Stimulated activated CD8-positive, alpha-beta memory T cell treated with anti-CD3 and anti-CD28 coated beads, Interleukin-4, amount 100 ng/mL, for 4 hours (primary cell): ENCODE results near the gene DNM2.
A peak's percentile ranks its signal among the peaks of the same experiment; 100 is the strongest.
"Not testable (repeated sequence)": the region's sequence is repeated elsewhere in the genome, so short reads cannot be mapped to it uniquely, and the experiment has no call there.

Experiments used
- DNase-seq, 2 donors: peaks; one replicate each; pipeline ENCODE4 v3.0.0-alpha.2; 2020; ENCODE audit warnings: low read depth in 2 of 2, low spot score in 1 of 2

DNM2 gene

DNA sequence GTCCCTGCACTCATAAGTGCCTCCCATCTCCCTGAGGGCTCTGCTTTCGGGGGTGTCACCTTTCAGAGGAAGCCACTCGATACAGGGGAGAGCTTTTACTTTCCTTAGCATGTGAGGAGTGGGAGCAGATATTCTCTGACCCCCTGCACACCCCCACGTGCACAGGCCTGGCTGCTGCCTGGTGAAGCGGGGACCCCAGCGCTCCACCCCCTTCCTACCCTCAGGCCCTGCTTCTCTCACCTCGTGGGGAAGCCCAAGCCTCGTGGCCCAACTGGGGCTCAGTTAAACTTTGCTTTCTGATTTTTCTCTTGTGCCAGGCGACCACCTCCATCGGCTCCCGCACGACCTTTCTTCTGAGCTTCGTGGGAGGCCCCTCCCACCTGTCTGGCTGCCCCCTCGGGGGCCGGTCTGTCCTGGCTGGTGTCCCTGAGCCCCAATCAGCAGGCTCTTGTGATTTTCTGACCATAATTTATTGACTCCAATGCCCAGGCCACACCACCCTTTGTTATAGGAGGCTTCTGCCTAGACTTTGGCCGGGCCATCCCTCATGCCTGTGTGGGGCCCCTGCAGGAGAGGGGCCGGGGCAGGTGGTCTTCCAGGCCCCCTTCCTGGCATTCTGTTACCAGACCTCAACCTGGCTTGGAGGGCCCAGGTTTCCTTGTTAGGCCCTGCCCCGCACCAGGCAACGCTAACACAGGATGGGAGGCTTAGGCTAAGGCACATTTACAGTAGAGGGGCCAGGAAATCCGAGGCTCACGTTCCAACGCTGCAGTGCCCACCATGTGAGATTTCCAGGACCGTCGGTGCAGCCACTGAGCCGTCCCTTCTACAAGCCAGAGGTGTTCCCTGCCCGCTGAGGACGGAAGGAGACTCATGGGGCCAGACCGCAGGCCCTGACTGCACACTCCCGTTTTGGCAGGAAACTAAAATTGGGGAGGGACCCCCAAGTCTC is 114.4 kb downstream of the DNM2 start:
- no peak for DNase-seq

DNA sequence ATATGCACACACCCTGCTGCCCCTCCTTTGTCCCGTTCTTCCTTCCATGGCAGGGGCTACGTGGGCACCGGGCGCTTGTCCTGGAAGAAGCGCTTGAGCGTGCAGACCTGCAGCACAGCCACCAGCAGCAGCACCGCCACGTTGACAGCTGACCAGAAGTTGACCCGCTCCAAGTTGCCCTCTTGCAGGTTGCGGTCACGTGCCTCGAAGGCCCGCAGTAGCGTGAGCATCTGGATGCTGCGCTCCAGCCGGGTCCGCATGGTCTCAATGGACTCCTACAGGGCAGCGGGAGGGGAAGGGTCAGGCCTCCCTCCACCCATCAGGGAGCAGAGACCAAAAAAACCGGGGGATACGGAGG is 115.0 kb downstream of the DNM2 start:
- no peak for DNase-seq

DNA sequence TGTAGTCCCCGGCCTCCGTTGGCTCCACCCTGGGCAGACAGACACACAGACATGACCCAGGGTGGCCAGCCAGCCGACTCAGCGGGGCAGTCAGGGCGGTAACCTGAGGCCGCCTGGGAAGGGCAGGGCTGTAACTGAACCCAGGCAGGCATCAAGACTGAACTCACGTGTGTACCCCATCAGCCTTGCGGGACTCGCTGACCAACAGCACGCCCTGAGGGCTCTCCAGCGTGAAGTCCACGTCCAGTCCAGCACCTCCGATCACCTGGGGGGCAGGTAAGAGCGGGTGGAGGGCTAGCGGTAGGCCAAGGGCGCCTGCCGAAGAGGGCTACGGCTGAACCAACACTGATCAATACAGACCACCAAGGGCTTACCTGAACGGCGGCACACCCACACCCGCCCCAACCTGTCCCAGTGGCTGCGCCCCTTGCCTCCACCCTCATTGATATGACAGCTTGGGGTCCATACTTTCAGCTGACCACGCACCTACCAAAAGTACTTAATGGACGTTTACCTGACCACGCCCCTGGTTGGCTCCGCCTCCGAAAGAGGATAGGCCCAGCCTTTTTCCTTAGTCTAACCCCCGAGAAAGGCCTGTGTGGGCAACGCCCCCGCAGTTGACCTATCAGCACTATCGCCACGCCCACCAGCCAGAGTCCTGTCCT is 117.3 kb downstream of the DNM2 start:
- no peak for DNase-seq

DNA sequence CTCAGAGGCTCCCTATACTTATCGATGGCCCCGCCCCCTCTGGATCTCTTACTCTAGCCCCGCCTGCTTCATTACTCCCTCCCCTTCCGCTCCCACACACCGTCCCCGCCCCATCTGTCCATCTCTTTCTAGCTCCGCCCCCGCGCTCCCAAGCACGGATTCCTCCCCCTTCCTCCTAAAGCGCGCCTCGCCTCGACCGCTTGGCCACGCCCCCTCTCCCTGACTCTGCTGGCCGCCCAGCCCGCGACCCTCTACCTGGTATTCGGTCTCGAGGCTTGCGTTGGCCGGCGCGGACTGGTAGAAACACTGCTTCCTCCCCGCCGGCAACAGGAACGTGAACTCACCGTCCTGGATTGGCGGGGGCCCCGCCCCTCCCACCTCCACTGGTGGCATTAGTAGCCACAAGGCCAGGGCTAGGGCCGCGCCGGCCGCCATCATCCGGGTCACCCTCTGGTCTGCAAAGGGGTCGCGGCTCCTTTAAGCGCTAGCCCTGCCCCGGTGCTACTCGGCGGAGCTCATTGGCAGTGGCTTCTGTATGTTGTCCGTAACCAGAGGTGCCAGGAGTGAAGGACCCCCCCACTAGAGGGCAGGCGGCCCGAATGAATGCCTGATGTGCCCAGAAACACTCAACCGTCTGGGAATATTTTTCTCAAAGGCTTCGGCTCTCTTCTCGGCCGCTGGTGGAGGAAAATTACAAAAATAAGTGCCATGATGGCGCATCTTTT is 118.0 kb downstream of the DNM2 start, which contains the start of gene TMED1:
TSS of gene TMED1 (minus strand) at position 459 of the 725 bp plus-strand sequence. CDS start at position 438, 21 bp downstream.
- peak; percentile 85 for DNase-seq

DNA sequence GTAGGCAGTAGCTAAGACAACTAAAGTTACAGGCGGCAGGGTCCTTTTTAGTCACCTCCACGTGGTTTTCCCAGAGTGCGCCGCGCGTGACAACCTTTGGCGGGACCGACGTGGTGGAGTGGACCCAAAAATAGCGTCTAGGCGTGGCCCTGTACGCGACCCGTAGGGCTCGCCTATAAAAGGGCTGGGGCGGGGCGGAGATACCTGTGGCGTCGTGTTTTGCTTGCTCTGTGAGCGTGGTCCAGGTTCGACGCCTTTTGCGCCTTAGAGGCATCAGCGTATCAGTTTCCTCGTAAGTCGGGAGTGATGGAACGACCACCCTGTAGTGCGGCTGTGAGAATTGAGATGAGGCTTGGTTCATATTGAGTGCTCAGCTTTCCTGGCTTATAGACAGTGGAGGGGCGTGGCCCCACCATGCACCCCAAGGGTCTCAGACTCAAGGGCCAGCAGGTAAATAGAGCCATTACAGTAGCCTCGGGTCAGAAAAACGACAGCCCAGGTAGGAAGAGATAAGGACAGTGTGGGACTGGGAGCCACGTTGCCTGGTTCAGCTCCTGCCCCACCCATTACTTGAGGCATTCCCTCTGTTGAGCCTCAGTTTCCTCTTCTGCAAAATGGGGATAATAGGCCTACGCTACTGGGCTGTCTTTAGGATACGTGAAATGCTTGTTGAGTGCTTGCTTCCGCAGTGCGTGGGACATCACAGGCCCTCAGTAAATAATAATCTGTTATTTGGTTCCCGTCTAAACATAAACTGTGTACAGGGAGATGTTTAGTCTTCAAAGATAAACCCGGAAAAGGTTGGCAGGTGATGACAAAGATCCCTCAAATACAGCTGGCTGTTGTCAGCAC is 118.8 kb downstream of the DNM2 start:
- peak; percentile 53 to 58 for DNase-seq

DNA sequence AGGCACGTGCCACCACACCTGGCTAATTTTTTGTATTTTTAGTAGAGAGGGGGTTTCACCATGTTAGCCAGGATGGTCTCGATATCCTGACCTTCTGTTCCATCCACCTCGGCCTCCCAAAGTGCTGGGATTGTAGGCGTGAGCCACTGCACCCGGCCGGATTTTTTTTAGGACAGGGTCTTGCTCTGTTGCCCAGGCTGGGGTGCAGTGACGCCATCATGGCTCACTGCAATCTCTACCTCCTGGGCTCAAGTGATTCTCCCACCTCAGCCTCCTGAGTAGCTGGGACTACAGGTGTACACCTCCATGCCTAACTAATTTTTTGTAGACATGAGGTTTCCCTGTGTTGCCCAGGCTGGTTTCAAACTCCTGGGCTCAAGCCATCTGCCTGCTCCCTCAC is 119.8 kb downstream of the DNM2 start:
- not testable (repeated sequence) for DNase-seq

DNA sequence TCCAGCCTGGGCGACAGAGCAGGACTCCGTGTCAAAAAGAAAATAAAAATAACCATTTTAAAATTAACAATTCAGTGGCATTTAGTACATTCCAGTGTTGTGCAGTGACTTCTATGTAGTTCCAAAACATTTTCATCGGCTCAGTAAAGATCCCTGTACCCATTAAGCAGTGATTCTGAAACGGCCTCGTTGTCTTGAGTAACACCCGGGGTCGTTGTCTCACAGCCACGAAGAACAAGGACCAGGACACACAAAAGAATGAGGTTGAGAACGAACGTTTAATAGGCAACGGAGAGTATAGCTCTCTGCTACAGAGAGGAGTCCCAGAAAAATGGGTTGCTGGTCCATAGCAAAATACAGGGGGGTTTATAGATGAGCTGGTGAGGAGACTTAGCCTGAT is 120.5 kb downstream of the DNM2 start:
- DNase-seq: no peak

DNA sequence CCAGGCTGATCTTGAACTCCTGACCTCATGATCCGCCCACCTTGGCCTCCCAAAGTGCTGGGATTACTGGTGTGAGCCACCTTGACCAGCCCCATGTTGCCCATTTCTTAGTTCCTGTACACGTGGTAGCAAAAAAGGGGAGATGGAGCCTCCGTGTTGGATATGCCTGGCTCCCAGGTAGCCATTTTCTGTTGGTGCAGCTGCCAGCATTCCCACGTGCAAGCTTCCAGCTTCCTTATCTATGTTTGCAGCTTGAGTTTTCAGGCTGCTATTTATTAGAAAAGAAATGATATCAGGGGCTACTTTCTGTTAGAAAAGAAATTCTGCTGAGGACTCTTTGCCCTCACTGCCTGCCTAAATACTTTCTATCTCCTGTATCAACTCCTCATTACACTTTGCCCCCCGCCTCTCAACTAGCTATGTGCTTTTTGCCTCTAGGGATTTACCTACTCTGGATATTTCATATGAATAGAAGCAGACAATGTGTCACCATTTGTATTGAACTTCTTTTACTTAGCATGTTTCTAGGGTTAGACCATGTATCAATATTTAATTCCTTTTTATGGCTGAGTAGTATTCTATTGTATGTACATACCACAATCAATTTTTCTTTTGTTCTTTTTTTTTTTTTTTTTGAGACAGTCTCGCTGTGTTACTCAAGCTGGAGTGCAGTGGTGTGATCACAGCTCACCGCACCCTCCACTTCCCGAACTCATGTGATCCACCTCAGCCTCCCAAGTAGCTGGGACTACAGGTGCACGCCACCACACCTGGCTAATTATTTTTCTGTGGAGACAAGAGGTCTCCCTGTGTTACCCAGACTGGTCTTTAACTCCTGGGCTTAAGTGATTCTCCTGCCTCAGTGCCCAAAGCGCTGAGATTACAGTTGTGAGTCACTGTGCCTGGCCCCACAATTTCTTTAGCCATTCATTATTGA is 121.5 kb downstream of the DNM2 start:
- no peak for DNase-seq

DNA sequence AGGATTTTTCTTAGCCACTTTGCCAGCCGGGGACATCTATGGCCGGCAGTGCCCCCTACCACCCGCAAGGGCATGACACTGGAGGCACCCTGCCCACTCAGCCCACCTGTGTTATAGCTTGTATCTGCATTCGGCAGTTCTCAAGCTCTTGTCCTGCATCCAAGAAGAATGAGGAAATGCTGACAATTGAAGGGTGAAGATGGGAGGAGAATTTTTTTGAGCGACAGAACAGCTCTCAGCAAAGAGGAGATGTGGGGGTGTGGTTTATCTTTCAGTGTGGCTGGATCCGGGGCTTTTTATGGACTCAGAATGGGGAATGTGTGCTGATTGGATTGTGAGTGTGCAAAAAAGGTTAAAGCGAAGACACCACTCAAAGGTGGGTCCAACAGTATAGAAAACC is 124.9 kb downstream of the DNM2 start:
- DNase-seq: no peak

DNA sequence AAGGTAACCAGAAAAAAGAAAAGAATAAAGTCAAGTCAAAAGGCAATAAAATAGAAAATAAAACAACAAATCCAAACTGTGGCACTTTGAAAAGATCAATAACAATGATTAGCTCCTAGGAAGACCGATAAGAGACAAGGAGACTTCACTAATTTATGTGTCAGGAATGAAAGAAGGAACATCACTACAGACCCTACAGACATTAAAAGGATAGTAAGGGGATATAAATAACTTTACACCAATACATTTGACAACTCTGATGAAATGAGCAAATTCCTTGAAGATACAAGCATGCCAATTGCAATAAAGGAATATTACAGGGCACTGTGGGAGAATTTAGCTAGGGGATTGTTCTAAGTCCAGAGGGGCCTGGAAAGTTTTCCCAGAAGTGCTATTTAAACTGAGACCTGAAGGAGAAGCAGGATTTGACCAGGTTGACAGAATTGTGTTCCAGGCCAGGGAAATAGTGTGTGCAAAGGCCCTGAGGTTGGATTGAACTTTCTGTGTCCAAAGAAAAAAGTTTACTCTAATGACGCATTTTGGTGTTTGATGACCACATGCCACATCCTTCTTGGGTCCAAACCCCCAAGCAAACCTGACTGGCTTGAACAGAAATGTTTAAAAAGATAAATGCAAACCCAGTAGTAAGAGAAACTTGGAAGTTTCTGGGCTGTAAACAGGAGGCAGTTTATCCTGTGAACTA is 128.8 kb downstream of the DNM2 start:
- DNase-seq: no peak

DNA sequence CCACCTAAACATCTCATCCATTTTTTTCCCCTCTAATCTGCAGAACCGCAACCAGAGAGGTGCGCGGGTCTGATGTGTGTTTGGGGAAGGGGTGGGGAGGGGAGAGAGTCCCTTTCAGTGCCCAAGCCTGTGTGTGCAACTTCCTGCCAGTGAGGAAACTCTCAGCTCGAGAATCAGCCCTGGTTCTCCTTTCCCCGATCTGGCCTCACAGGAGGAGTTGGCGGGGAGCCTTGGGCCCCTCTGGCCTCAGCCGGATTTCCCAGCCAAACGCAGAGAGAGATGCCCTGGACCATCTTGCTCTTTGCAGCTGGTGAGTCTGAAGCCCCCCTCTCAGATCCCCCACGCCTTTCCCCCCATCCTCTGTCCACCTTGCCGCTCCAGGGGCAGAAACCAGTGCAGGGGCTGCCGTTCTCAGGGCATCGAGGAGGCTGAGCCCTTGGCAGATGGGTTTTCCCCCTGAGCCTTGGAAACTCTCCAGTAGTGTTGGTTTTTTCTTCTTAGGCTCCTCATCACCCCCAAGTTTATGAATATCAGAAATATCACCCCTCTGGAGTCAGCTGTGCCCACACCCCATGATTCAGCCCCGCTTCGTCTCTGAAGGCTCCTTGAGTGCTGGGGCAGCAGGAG is 130.5 kb downstream of the DNM2 start, which contains the start of gene C19orf38:
TSS of gene C19orf38 (plus strand) at position 186 of the 627 bp plus-strand sequence. CDS start at position 280, 94 bp downstream.
- DNase-seq: no peak

DNA sequence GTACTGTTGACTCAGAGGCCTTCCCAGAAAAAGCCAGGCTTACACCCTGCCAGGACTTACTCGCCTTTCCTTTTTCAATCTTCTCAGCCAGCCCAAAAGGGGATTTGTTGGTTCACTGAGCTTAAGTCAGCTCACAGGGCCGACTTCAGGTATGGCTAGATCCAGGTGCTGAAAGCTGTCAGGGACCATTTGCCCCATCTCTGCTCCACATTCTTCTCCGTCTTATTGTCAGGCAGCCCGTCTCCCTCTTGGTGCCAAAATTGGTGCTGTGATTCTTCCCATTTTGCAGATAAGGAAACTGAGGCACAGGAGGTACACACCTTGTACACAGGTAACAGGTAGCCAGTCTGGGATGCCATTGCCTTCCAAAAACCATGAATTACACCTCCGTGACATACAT is 132.8 kb downstream of the DNM2 start:
- DNase-seq: no peak

DNA sequence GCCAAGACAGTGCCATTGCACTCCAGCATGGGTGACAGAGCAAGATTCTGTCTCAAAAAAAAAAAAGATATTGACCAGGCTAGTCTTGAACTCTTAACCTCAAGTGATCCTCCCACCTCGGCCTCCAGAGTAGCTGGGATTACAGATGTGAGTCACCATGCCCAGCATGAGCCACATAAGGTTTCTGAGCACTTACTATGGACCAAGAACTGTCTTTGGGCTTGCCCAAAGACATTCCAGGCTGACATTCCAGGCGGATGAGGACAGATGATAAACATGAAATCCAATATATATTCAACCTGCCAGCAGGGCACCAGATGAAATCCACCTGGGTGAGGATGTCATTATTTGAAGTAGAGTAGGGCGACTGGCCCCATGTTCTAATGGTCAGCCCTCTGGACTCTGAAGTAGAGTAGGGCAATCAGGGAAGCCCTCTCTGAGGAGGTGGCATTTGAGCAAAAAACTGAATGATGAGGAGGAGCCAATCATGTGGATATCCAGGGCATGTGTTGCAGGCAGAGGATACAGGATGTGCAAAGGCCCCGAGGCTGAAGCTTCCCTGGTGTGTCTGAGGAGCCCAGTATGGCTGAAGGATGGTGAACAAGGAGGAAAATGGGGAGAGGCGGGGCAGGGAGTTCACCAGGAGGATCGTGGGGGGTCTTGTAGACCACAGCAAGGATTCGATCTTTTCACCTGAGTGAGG is 134.4 kb downstream of the DNM2 start:
- DNase-seq: no peak

DNA sequence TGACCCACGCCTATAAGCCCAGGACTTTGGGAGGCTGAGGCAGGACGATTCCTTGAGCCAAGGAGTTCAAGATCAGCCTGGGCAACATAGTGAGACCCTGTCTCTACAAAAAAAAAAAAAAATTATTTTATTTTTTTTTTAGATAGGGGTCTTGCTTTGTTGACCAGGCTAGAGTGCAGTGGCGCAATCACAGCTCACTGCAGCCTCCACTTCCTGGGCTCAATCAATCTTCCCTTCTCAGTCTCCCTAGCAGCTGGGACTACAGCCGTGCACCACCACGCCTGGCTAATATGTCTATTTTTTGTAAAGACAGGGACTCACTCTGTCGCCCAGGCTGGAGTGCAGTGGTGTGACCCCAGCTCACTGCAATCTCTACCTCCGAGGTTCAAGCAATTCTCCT is 135.1 kb downstream of the DNM2 start:
- no peak for DNase-seq

DNA sequence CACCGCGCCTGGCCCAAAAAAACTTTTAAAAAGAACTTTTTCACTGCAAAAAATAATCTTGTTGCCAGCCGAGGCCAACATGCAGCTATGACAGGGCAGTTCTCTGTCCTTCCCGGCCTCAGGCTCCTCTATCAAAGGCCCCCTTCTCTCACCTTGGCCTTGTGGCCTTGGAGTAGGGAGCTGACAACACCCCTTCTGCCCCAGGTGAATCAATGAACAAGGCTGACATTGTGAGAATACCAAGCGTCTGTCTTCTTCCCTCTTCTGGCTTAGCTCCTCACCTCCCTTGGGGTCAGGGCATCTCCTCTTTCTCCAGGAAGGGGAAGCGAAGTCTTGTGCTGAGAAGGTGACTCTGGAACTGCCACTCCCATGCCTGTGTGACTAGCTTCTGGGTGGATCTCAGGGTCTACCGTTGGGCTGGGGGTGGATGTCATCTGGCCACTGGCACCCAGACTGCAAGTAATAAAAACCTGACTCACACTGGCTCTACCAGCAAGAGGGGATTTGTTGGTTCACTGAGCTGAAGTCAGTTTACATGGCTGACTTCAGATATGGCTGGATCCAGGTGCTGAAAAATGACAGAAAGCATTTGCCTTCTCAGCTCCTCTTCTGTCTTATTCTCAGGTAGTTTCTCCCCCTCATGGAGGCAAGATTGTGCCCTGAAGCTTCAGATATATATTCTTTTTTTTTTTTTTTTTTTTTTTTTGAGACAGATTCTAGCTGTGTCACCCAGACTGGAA is 136.6 kb downstream of the DNM2 start:
- DNase-seq: no peak

DNA sequence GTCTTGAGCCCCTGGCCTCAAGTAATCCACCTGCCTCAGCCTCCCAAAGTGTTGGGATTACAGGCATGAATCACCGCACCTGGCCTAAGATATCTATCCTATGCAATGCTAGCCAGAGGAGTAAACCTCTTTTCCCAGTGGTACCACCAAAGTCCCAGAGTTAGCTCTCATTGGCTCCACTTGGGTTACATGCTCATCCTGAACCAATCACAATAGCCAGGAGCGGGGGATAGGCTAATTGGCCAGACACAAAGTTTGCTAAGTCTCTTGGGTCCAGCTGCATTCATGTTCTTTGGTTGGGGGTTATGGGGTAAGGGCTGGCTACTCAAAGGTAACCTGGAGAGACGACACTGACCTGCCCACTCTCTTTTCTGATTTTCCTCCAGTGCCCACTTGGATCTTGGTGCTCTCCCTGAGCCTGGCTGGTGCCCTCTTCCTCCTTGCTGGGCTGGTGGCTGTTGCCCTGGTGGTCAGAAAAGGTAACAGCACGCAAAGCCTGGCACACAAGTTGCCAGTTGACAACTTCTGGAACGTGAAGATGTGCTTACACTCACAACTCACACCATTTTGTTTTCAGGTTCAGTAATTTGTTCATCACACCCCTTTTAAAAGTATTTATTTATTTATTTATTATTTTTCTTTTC is 138.1 kb downstream of the DNM2 start:
- no peak for DNase-seq

DNA sequence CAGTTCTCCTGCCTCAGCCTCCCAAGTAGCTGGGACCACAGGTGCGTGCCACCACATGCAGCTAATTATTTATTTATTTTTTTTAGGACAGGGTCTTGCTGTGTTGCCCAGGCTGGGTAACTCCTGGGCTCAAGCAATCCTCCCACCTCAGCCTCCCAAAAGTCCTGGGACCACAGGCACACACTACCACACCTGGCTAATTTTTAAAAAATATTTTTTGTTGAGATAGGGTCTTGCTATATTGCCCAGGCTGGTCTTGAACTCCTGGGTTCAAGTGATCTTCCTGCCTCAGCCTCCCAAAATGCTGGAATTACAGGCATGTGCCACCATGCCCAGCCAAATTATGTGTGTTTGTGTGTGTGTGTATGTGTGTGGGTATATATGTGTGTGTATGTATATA is 139.0 kb downstream of the DNM2 start:
- DNase-seq: not testable (repeated sequence)
